A549 (cell line): ENCODE measurements around the gene SH3GL2.

Experiments
- BHLHE40 ChIP-seq: IDR thresholded peaks from 2 replicates; pipeline ENCODE4 v1.6.1; 2012; ENCODE audit warnings: low read depth, low read length, inconsistent platforms
- FOSL2 ChIP-seq, 2 experiments: fragments of 450-650 bp in 1 of 2; fragments of >200 bp in 1 of 2; sonication (Bioruptor Twin) in 1 of 2; formaldehyde crosslinking; IDR thresholded peaks; 2 replicates each; pipeline versions ENCODE4 v1.5.0 to v1.6.1; 2016 to 2020; ENCODE audit warnings: mild to moderate bottlenecking in 1 of 2, moderate library complexity in 1 of 2
- JUN ChIP-seq, 2 experiments: fragments of >200 bp; sonication (Bioruptor Twin); formaldehyde crosslinking; IDR thresholded peaks; 2 replicates in 1 of 2; 3 replicates in 1 of 2; pipeline ENCODE4 v1.6.1; 2016 to 2017
- POLR2A ChIP-seq: IDR thresholded peaks from 2 replicates; pipeline ENCODE4 v1.6.1; 2012; ENCODE audit warnings: mild to moderate bottlenecking, low read length
- RCOR1 ChIP-seq: fragments of 150-350 bp; IDR thresholded peaks from 2 replicates; pipeline ENCODE4 v1.6.1; 2014; ENCODE audit warnings: antibody characterized with exemption, low read length, low read depth
- RFX5 ChIP-seq: fragments of 450-650 bp; IDR thresholded peaks from 2 replicates; pipeline ENCODE4 v1.7.1; 2014; ENCODE audit warnings: antibody characterized with exemption, mild to moderate bottlenecking, moderate library complexity
- TP53 ChIP-seq: fragments of 250-450 bp; sonication (Bioruptor Pico); IDR thresholded peaks from 2 replicates; pipeline ENCODE4 v1.5.0; 2021; ENCODE audit warnings: mild to moderate bottlenecking, moderate library complexity
- TF ChIP-seq, protein P1 (sequence below): fragments of 150-350 bp; IDR thresholded peaks from 2 replicates; pipeline ENCODE4 v1.6.1; 2014; ENCODE audit warnings: low read depth, mild to moderate bottlenecking, low read length
- TF ChIP-seq, protein P2 (sequence below): fragments of >200 bp; sonication (Bioruptor Twin); formaldehyde crosslinking; IDR thresholded peaks from 3 replicates; pipeline ENCODE4 v1.5.1; 2016

GRCh38 chr9:17799369-17799768 is 220.5 kb downstream of the SH3GL2 start:
- no peak for TF ChIP-seq JUN (IDR thresholded peaks at IDR 0.05)
- TF ChIP-seq POLR2A, result no peak
- TF ChIP-seq, protein P1, sequence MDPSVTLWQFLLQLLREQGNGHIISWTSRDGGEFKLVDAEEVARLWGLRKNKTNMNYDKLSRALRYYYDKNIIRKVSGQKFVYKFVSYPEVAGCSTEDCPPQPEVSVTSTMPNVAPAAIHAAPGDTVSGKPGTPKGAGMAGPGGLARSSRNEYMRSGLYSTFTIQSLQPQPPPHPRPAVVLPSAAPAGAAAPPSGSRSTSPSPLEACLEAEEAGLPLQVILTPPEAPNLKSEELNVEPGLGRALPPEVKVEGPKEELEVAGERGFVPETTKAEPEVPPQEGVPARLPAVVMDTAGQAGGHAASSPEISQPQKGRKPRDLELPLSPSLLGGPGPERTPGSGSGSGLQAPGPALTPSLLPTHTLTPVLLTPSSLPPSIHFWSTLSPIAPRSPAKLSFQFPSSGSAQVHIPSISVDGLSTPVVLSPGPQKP, result no peak
- TF ChIP-seq FOSL2 (IDR thresholded peaks at IDR 0.05), result no peak
- TF ChIP-seq FOSL2 (CRISPR knock-in tag; IDR thresholded peaks at IDR 0.05), result no peak
- TF ChIP-seq TP53 (CRISPR knock-in tag), result no peak
- no peak for TF ChIP-seq RCOR1
- no peak for TF ChIP-seq RFX5
- TF ChIP-seq, protein P2, sequence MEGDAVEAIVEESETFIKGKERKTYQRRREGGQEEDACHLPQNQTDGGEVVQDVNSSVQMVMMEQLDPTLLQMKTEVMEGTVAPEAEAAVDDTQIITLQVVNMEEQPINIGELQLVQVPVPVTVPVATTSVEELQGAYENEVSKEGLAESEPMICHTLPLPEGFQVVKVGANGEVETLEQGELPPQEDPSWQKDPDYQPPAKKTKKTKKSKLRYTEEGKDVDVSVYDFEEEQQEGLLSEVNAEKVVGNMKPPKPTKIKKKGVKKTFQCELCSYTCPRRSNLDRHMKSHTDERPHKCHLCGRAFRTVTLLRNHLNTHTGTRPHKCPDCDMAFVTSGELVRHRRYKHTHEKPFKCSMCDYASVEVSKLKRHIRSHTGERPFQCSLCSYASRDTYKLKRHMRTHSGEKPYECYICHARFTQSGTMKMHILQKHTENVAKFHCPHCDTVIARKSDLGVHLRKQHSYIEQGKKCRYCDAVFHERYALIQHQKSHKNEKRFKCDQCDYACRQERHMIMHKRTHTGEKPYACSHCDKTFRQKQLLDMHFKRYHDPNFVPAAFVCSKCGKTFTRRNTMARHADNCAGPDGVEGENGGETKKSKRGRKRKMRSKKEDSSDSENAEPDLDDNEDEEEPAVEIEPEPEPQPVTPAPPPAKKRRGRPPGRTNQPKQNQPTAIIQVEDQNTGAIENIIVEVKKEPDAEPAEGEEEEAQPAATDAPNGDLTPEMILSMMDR, result no peak
- no peak for TF ChIP-seq BHLHE40
